AG04449 (cell line): Measurements from ENCODE around the gene CEACAM7.
"Not testable (repeated sequence)": the region's sequence is repeated elsewhere in the genome, so short reads cannot be mapped to it uniquely, and the experiment has no call there.

Experiments used
- CTCF ChIA-PET: fragments of 350-600 bp; formaldehyde crosslinking; extraction: SDS; loops from one replicate; lab custom pipeline; 2021; ENCODE audit warnings: antibody characterized with exemption; lab: Yijun Ruan, JAX
- POLR2A ChIA-PET: fragments of 400-600, 350-600 bp; formaldehyde crosslinking; extraction: SDS; loops from one replicate; lab custom pipeline; 2020; ENCODE audit warnings: antibody characterized with exemption, inconsistent platforms; lab: Yijun Ruan, JAX
- DNase-seq: peaks from one replicate; pipeline ENCODE4 v3.0.0-alpha.2; 2010; ENCODE audit warnings: low read depth, low spot score
- H3K4me3 ChIP-seq: 2 replicates; pipeline ENCODE4 v1.5.1; 2011; ENCODE audit warnings: low read depth, mild to moderate bottlenecking, control low read depth, low read length
- TF ChIP-seq, protein P1 (sequence below): IDR thresholded peaks from one replicate; pipeline ENCODE4 v1.5.1; 2011; ENCODE audit warnings: mild to moderate bottlenecking, moderate library complexity, low read length, control low read depth, inconsistent platforms; ENCODE audit not compliant: insufficient read depth; ENCODE audit errors: missing control alignments

CEACAM7 gene

DNA sequence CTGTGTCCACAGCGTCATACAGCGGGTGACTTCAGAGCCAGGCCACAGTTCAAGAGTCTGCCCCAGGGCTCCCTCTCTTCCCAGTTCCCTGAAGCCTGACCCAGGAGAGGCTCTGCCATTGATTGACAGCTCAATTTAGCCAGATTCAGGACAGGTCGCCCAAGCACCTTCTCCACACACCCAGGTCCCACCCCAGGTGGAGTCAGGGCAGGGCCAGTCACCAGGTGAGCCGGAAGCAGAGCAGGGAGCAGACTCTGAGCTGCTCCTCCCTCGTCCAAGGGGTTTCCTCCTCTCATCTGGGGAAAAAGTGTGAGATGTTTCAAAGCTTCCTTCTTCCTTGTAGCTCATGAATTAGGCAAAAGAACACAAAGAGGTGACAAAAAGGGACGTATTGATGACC is 5.6 kb downstream of the CEACAM7 start:
- ChIA-PET CTCF (interaction anchor here (1.4 kb wide), 1 partner anchor 71 kb away, joined by 3 read pairs; no protein-coding TSS in a partner anchor), POLR2A (no interaction called here)
- TF ChIP-seq, protein P1, sequence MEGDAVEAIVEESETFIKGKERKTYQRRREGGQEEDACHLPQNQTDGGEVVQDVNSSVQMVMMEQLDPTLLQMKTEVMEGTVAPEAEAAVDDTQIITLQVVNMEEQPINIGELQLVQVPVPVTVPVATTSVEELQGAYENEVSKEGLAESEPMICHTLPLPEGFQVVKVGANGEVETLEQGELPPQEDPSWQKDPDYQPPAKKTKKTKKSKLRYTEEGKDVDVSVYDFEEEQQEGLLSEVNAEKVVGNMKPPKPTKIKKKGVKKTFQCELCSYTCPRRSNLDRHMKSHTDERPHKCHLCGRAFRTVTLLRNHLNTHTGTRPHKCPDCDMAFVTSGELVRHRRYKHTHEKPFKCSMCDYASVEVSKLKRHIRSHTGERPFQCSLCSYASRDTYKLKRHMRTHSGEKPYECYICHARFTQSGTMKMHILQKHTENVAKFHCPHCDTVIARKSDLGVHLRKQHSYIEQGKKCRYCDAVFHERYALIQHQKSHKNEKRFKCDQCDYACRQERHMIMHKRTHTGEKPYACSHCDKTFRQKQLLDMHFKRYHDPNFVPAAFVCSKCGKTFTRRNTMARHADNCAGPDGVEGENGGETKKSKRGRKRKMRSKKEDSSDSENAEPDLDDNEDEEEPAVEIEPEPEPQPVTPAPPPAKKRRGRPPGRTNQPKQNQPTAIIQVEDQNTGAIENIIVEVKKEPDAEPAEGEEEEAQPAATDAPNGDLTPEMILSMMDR: no peak
- no peak overlapping the region for H3K4me3 ChIP-seq
- DNase-seq: no peak

DNA sequence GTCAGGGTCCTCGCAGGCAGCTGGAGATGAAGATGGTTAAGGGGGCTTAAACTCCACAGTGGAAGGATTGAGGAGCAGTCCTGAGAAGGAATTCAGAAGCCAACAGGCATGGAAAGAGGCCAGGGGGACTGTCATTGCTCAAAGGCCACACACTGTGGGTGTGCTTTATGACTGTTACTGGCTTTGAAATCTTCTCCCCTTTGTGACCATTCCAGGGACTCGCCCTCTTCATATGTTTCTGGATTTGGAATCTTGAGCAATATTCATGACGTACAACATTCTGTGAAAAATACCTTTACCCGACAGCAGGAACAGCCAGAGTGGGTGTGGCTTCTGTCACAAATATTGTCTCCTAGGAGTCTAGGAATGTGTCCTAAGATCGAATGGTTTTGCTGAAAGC is 16.6 kb downstream of the CEACAM7 start:
- POLR2A ChIA-PET: no interaction called here
- TF ChIP-seq, protein P1: no peak
- H3K4me3 ChIP-seq: no peak overlapping the region
- CTCF ChIA-PET: no interaction called here
- DNase-seq: no peak

DNA sequence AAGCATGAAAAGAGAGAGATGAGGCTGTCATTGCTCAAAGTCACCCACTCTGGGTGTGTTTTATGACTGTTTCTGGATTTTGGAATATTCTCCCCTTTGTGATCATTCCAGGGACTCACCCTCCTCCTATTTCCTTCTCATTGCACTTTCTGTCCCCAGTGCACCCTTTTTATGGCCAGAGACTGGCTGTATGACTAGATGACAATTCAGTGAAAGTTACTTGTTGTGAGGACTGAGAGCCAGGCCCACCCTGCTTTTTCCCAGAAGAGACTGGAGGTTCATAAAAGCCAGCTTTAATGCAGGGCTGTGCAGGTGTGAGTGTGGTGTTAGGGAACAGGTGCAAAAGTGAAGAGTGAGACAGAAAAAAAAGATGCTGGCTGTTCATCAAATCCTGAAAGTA is 17.3 kb downstream of the CEACAM7 start:
- DNase-seq: no peak
- H3K4me3 ChIP-seq: no peak overlapping the region
- CTCF ChIA-PET: interaction anchor here (0.7 kb wide), 1 partner anchor 29 kb away, joined by 3 read pairs; no protein-coding TSS in a partner anchor
- TF ChIP-seq, protein P1: no peak
- POLR2A ChIA-PET: no interaction called here

DNA sequence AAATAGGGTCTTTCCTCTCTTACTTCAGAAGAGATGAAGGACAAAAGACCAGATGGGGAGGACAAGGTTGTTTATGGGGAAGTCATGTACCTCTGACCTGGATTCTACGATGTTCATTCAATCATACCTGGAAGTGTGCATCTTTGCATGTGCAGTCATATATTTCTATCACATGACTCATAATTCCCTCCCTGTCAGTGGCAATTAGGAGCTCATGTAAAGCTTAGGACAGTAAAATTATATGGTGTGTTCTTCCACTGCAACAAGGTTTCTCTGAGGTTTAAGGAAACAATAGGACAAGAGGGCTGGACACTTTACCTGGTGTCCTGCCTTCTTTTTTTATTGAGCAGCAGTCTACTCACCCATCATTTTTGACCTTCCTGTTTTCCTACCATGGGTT is 19.8 kb downstream of the CEACAM7 start:
- CTCF ChIA-PET: no interaction called here
- POLR2A ChIA-PET: no interaction called here
- TF ChIP-seq, protein P1: no peak
- no peak for DNase-seq
- H3K4me3 ChIP-seq: no peak overlapping the region

DNA sequence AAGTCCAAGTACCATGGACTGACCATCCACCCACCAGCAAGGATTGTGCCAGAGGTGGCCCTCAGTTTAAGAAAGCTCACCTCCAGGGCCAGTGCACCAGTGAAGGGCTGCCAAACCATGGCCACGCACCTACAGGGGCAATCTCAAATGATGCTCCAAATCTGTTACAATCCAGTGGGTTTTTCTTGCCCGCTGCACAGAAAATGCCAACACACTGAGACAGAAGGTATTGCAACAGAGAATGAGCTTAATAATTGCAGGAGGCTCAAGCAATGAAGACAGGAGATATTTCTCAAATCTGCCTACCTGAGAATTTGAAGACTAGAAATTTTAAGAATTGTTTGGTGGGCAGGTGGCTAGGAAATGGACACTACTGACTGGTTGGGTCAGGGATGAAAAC is 22.0 kb downstream of the CEACAM7 start:
- H3K4me3 ChIP-seq: no peak overlapping the region
- TF ChIP-seq, protein P1: no peak
- POLR2A ChIA-PET: no interaction called here
- CTCF ChIA-PET: no interaction called here
- DNase-seq: no peak

DNA sequence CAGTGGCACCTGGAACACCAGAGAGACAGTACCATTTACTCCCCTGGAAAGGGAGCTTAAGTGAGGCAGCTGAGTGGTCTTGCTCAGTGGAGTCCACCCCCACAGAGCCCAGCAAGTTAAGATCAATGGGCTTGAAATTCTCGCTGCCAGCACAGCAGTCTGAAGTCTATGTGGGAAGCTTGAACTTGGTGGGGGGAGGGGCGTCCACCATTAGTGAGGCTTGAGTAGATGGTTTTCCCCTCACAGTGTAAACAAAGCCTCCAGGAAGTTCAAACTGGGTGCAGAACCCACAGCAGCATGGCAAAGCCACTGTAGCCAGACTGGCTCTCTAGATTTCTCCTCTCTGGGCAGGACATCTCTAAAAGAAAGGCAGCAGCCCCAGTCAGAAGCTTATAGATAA is 30.9 kb downstream of the CEACAM7 start:
- TF ChIP-seq, protein P1: no peak
- ChIA-PET CTCF (interaction anchor here (1.5 to 1.7 kb wide), 3 partner anchors 9 to 16 kb away, joined by 3 to 6 read pairs (median 6); no protein-coding TSS in a partner anchor), POLR2A (no interaction called here)
- no peak for DNase-seq
- no peak overlapping the region for H3K4me3 ChIP-seq

DNA sequence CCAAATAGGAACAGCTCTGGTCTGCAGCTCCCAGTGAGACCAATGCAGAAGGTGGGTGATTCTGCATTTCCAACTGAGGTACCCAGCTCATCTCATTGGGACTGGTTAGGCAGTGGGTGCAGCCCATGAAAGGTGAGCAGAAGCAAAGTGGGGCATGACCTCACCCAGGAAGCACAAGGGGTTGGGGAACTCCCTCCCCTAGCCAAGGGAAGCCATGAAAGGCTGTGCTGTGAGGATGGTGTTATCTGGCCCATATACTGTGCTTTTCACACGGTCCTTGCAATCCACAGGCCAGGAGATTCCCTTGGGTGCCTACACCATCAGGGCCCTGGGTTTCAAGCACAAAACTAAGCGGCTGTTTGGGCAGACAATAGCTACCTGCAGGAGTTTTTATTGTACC is 31.3 kb downstream of the CEACAM7 start:
- CTCF ChIA-PET: interaction anchor here (1.5 to 1.7 kb wide), 3 partner anchors 8 to 15 kb away, joined by 3 to 6 read pairs (median 6); no protein-coding TSS in a partner anchor
- POLR2A ChIA-PET, DNase-seq, H3K4me3 ChIP-seq: not testable (repeated sequence)
